Small intestine (tissue), 7 donors: ENCODE measurements around the gene CTRL. TPM values are rescaled to one million over a fixed set of nuclear protein-coding genes. Genes with fewer than 3 reads are reported as not detected.

Experiments used
- DNase-seq, 2 donors: peaks; one replicate each; pipeline versions ENCODE4 v3.0.0 to v3.0.0-alpha.2; 2013
- FAIRE-seq: peaks from 2 replicates; lab custom pipeline; 2012; peaks lifted over from hg19 to GRCh38; lab: Jason Lieb, UNC
- H3K27ac ChIP-seq, 3 donors: one replicate each; pipeline ENCODE4 v1.5.1; 2013; ENCODE audit warnings: low read length in 2 of 3, mild to moderate bottlenecking in 2 of 3, control low read depth in 1 of 3, inconsistent platforms in 1 of 3, low read depth in 1 of 3, moderate library complexity in 1 of 3
- H3K27me3 ChIP-seq, 3 donors: one replicate each; pipeline ENCODE4 v1.6.1; 2013; ENCODE audit warnings: low read length in 3 of 3, inconsistent platforms in 1 of 3; ENCODE audit not compliant: control insufficient read depth in 3 of 3, insufficient read depth in 3 of 3
- H3K36me3 ChIP-seq, 3 donors: one replicate each; pipeline ENCODE4 v1.6.1; 2013; ENCODE audit warnings: low read length in 3 of 3, inconsistent platforms in 1 of 3, low read depth in 1 of 3, mild to moderate bottlenecking in 1 of 3, moderate library complexity in 1 of 3; ENCODE audit not compliant: control insufficient read depth in 3 of 3, insufficient read depth in 2 of 3
- H3K4me1 ChIP-seq, 3 donors: one replicate each; pipeline ENCODE4 v1.6.1; 2013; ENCODE audit warnings: low read length in 2 of 3, inconsistent platforms in 1 of 3, low read depth in 1 of 3, mild to moderate bottlenecking in 1 of 3, moderate library complexity in 1 of 3; ENCODE audit not compliant: control insufficient read depth in 3 of 3, insufficient read depth in 2 of 3
- H3K4me3 ChIP-seq, 3 donors: one replicate each; pipeline ENCODE4 v1.5.1; 2013; ENCODE audit warnings: low read length in 3 of 3, control low read depth in 1 of 3, inconsistent platforms in 1 of 3, low read depth in 1 of 3, mild to moderate bottlenecking in 1 of 3, moderate library complexity in 1 of 3
- H3K9me3 ChIP-seq, 2 donors: one replicate each; pipeline ENCODE4 v1.6.1; 2013; ENCODE audit warnings: low read depth in 1 of 2, low read length in 1 of 2; ENCODE audit not compliant: control insufficient read depth in 2 of 2, insufficient read depth in 1 of 2
- WGBS, 3 donors: extraction: QIAGEN DNeasy Blood & Tissue Kit; methylation state at CpG; one replicate each; pipeline ENCODE4 v1.1.7; 2013; 5-methylcytosine and 5-hydroxymethylcytosine counted together
- polyA plus RNA-seq, 4 donors: library from polyadenylated mRNA; stranded (reverse) in 3 of 4; unstranded in 1 of 4; fragments of 200-250 nt in 3 of 4; fragments of 120-200 nt in 1 of 4; gene quantifications; one replicate each; pipeline versions ENCODE4 v1.2.1 to v1.2.3, GENCODE V29; 2013
- donor health status: healthy with polysubstance abuse.
- donor health status: control.
- donor health status: control.
- donor health status: Bipolar disorder and iron deficiency.
- donor health status: healthy.

Gene CTRL
- polyA plus RNA-seq, 4 donors: 0.81 to 6.7 (median 3.4) TPM

- no peaks in the 10 kb centered on the region for H3K9me3 ChIP-seq
- DNase-seq: no peak
- no peaks in the 10 kb centered on the region for H3K27me3 ChIP-seq
- peaks cover 0 to 73% (median 0%) of the 10 kb centered on the region in 3 donors for H3K36me3 ChIP-seq
- H3K4me3 ChIP-seq: no peak overlapping the region
- no peaks in the 10 kb centered on the region for H3K4me1 ChIP-seq
- H3K27ac ChIP-seq: no peak overlapping the region
- no peak for FAIRE-seq
- 88 to 96% (median 89%) methylated on average over 9 of the region's 9 CpGs for WGBS, 3 donors
Observed at GRCh38 chr16:67957622-67958021, 26.0 kb upstream of the CTRL start.

DNA sequence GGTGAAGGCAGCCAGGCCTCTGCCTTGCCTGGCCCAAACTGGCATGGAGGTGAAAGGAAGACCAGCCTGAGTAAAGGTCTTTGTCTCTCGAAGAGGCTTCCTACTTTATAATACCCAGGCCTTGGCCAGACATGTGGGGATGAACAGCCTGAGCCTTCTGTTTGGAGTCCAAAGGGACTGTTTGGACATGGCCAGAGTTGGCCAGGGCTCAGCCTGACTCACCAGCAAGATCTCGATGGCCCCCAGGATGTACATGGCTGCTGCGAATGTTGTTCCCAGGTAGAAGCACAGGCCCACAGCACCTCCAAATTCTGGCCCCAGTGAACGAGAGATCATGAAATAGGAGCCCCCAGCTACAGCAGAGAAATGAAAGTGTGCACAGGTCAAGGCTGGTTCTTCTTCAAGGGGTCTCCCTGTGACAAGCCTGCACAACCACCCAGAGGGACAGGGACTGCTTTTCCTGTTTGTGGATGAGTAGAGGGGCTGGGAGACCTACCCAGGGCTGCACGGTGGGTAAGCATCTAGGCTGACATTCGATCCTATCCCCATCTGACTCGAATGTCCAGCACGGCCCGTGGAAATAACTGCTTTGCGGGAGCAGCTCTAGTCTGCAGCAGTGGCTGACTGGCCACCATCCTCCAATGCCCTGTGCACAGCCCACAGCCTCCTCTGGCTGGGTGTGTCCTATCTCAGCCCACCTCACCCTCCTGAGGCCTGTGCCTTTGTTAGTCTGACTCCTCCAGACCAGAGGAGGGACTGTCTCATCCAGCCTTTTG is 22.9 kb upstream of the CTRL start:
- WGBS, 3 donors: 84 to 89% (median 89%) methylated on average over 10 of the region's 10 CpGs
- DNase-seq: no peak
- no peaks in the 10 kb centered on the region for H3K9me3 ChIP-seq
- H3K4me3 ChIP-seq: no peak overlapping the region
- no peaks in the 10 kb centered on the region for H3K4me1 ChIP-seq
- H3K27me3 ChIP-seq: no peaks in the 10 kb centered on the region
- FAIRE-seq: no peak
- no peak overlapping the region for H3K27ac ChIP-seq
- H3K36me3 ChIP-seq: peaks cover 0 to 72% (median 0%) of the 10 kb centered on the region in 3 donors

GRCh38 chr16:67953641-67954375 is 22.1 kb upstream of the CTRL start:
- no peaks in the 10 kb centered on the region for H3K4me1 ChIP-seq
- H3K27me3 ChIP-seq: no peaks in the 10 kb centered on the region
- no peak overlapping the region for H3K27ac ChIP-seq
- H3K4me3 ChIP-seq: no peak overlapping the region
- FAIRE-seq (no peak), DNase-seq (no peak)
- no peaks in the 10 kb centered on the region for H3K9me3 ChIP-seq
- H3K36me3 ChIP-seq: peaks cover 0 to 70% (median 0%) of the 10 kb centered on the region in 3 donors
- 84 to 91% (median 88%) methylated on average over 7 to 8 of the region's 8 CpGs for WGBS, 3 donors

DNA sequence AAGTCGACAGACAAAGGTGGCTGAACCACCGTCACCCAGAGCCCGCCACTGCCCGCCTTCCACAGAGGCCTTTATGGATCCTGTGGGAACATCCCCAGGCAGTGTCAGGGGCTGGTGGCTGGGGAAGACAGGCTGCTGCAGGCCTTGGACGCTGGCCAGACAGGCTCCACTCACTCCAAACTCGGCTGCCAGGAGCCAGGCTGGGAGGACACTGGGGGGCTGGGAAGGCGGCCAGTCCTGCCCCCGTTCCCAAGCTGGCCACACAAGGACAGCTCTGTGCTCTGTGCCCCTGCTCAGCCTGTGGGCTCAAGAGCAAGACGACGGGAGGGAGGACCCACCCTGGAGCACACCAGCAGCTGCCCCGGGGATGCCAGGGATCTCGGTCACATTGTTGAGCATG is 19.8 kb upstream of the CTRL start:
- H3K36me3 ChIP-seq: peaks cover 0 to 78% (median 0%) of the 10 kb centered on the region in 3 donors
- no peaks in the 10 kb centered on the region for H3K9me3 ChIP-seq
- H3K27ac ChIP-seq: no peak overlapping the region
- no peak overlapping the region for H3K4me3 ChIP-seq
- H3K4me1 ChIP-seq: no peaks in the 10 kb centered on the region
- no peaks in the 10 kb centered on the region for H3K27me3 ChIP-seq
- no peak for FAIRE-seq
- DNase-seq: no peak
- 66 to 74% (median 72%) methylated on average over 12 of the region's 12 CpGs for WGBS, 3 donors

- Histone ChIP-seq H3K27ac (no peak overlapping the region), H3K9me3 (no peaks in the 10 kb centered on the region), H3K4me3 (no peak overlapping the region), H3K36me3 (peaks cover 0 to 89% (median 0%) of the 10 kb centered on the region in 3 donors), H3K27me3 (no peaks in the 10 kb centered on the region), H3K4me1 (no peaks in the 10 kb centered on the region)
- DNase-seq (no peak), FAIRE-seq (no peak)
- WGBS, 3 donors: 80 to 90% (median 86%) methylated on average over 16 of the region's 16 CpGs
Observed at GRCh38 chr16:67950335-67950843, 18.7 kb upstream of the CTRL start.

DNA sequence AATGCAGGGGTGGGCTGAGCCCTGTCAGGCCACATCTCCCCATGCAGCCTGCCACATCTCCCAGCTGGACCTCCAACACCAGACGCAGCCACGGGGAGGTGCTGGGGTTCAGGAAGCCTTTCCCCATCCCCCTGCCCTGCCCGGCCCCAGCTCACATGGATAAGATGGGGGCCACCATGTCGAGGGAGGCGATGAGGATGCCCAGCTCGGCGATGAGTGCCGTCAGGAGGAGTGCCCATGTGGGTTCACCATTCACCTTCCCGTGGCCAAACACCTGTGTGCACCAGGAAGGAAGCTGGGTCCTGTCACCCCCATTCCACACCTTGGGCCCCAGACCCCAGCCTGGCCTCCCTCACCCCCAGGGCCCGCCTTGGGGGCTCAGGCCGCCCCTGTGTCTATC is 18.0 kb upstream of the CTRL start:
- DNase-seq (no peak), FAIRE-seq (no peak)

DNA sequence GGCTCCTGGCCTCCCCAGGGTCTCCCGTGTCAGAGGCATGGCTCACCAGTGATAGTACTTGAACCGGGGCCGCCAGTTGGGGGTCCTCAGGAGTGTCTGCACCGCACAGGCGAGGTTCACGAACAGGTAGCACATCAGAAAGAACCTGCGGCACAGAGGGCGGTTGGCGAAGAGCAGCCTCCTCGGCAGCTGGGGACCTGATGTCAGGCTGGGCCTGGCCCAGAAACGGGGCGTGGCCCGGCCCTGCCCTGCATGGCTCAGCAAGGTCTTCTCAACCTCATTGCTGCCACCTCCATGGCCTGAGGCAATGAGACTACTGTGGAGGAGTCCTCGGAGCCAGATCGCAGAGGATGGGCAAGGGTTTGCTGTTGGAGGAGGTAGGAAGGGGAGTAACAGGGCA is 16.4 kb upstream of the CTRL start:
- H3K4me1 ChIP-seq: peaks cover 0 to 8% (median 0%) of the 10 kb centered on the region in 3 donors
- H3K9me3 ChIP-seq: no peaks in the 10 kb centered on the region
- no peak overlapping the region for H3K27ac ChIP-seq
- FAIRE-seq (no peak), DNase-seq (peak in 1 of 2 donors; percentile 27)
- H3K36me3 ChIP-seq: peaks cover 0 to 93% (median 2%) of the 10 kb centered on the region in 3 donors
- no peak overlapping the region for H3K4me3 ChIP-seq
- 42 to 83% (median 55%) methylated on average over 13 to 15 of the region's 15 CpGs for WGBS, 3 donors
- H3K27me3 ChIP-seq: no peaks in the 10 kb centered on the region

More for the DNA sequence above, 18.0 kb upstream of the CTRL start:
- 79 to 91% (median 81%) methylated on average over 9 to 11 of the region's 11 CpGs for WGBS, 3 donors
- no peaks in the 10 kb centered on the region for H3K27me3 ChIP-seq
- no peaks in the 10 kb centered on the region for H3K9me3 ChIP-seq
- H3K4me1 ChIP-seq: no peaks in the 10 kb centered on the region
- H3K27ac ChIP-seq: no peak overlapping the region
- no peak overlapping the region for H3K4me3 ChIP-seq
- H3K36me3 ChIP-seq: peaks cover 0 to 89% (median under 1%) of the 10 kb centered on the region in 3 donors

DNA sequence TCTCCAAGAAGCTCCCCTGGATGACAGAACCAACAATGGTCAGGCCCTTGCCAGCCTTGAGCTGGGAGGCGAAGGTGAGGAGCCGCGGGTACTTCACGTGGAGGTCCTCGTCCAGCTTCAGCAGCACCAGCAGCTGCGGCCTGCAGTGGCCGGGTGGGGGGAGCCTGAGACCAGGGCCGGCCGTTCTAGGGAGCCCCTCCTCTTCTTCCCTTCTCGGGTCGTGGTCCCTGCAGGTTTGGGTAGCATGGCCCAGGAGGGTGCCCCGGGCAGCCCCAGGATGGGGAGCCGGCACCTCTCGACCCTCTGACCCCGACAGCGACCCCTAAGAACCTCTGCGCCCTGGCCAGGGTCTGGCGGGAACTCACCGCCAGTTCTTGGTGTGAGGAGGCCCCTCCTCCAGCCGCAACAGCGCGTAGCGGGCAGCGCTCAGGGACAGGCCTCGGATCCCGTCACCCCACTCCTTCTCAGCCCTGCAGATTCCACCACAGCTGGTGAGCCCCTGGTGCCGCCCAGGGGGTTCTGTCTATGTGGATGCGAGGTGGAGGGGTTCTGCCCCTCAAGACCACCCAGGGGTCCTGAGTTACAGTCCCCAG is 15.4 kb upstream of the CTRL start:
- FAIRE-seq (no peak), DNase-seq (no peak)
- H3K4me1 ChIP-seq: peaks cover 0 to 8% (median 0%) of the 10 kb centered on the region in 3 donors
- H3K9me3 ChIP-seq: no peaks in the 10 kb centered on the region
- H3K27ac ChIP-seq: no peak overlapping the region
- 89 to 91% (median 90%) methylated on average over 26 to 28 of the region's 28 CpGs for WGBS, 3 donors
- H3K4me3 ChIP-seq: no peak overlapping the region
- H3K36me3 ChIP-seq: peaks cover 0 to 93% (median 2%) of the 10 kb centered on the region in 3 donors
- no peaks in the 10 kb centered on the region for H3K27me3 ChIP-seq
